ENCODE data around the gene OR12D2.

OR12D2 gene

DNA sequence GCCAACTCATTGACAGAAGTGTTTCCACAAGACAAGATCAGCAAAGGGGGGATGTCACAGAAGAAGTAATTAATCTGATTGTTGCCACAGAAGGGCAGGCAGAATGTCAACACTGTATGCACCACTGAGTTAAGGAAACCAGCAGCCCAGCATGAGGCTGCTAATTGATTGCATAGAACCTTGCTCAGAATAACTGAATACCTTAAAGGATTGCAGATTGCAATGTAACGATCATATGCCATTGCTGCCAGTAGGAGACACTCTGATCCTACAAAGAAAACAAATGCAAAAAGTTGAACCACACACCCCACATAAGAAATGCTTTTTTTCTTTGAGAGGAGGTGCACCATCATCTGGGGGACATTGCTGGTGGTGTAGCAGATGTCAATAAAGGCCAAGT lies 39.8 kb upstream of the OR12D2 start:
- Histone ChIP-seq H3K4me1 (ENCODE audit: control insufficient read depth, insufficient read depth, low read length) (no peaks in the 10 kb centered on the region), H3K36me3 (ENCODE audit: control insufficient read depth in 2 of 2, insufficient read depth in 1 of 2, low read length in 2 of 2) (no peaks in the 10 kb centered on the region), H3K4me3 (ENCODE audit: low read depth, low read length) (no peak overlapping the region), H3K27ac (ENCODE audit: extremely low read depth, low read depth, low read length) (no peak overlapping the region), H3K9me3 (ENCODE audit: control insufficient read depth, insufficient read depth, low read depth, low read length) (no peaks in the 10 kb centered on the region)
- no peak for TF ChIP-seq ZNF169 (tag by site-specific recombination; IDR thresholded peaks at IDR 0.05)
- TF ChIP-seq HOXD13 (CRISPR knock-in tag; IDR thresholded peaks at IDR 0.05; ENCODE audit: borderline replicate concordance), result no peak
- TF ChIP-seq ZNF366 (tag by site-specific recombination; conservative IDR thresholded peaks at IDR 0.05), result no peak
- TF ChIP-seq ZNF146 (tag by site-specific recombination; IDR thresholded peaks at IDR 0.05), result no peak
- no peak for TF ChIP-seq ZNF792 (tag by site-specific recombination; IDR thresholded peaks at IDR 0.05)
- no peak for TF ChIP-seq ZNF37A (tag by site-specific recombination; IDR thresholded peaks at IDR 0.05)
- no peak for TF ChIP-seq KLF8 (tag by site-specific recombination; IDR thresholded peaks at IDR 0.05)
- TF ChIP-seq ZIC2 (tag by site-specific recombination; IDR thresholded peaks at IDR 0.05), result no peak
- TF ChIP-seq, protein P1, sequence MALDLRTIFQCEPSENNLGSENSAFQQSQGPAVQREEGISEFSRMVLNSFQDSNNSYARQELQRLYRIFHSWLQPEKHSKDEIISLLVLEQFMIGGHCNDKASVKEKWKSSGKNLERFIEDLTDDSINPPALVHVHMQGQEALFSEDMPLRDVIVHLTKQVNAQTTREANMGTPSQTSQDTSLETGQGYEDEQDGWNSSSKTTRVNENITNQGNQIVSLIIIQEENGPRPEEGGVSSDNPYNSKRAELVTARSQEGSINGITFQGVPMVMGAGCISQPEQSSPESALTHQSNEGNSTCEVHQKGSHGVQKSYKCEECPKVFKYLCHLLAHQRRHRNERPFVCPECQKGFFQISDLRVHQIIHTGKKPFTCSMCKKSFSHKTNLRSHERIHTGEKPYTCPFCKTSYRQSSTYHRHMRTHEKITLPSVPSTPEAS (tag by site-specific recombination; IDR thresholded peaks at IDR 0.05), result no peak
- TF ChIP-seq GLIS2 (tag by site-specific recombination; IDR thresholded peaks at IDR 0.05), result no peak
- TF ChIP-seq, protein P2, sequence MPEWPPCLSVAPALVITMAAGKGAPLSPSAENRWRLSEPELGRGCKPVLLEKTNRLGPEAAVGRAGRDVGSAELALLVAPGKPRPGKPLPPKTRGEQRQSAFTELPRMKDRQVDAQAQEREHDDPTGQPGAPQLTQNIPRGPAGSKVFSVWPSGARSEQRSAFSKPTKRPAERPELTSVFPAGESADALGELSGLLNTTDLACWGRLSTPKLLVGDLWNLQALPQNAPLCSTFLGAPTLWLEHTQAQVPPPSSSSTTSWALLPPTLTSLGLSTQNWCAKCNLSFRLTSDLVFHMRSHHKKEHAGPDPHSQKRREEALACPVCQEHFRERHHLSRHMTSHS (tag by site-specific recombination; IDR thresholded peaks at IDR 0.05), result no peak
- no peak for TF ChIP-seq ZNF175 (tag by site-specific recombination; IDR thresholded peaks at IDR 0.05)
- TF ChIP-seq, protein P3, sequence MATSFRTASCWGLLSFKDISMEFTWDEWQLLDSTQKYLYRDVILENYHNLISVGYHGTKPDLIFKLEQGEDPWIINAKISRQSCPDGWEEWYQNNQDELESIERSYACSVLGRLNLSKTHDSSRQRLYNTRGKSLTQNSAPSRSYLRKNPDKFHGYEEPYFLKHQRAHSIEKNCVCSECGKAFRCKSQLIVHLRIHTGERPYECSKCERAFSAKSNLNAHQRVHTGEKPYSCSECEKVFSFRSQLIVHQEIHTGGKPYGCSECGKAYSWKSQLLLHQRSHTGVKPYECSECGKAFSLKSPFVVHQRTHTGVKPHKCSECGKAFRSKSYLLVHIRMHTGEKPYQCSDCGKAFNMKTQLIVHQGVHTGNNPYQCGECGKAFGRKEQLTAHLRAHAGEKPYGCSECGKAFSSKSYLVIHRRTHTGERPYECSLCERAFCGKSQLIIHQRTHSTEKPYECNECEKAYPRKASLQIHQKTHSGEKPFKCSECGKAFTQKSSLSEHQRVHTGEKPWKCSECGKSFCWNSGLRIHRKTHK (tag by site-specific recombination; IDR thresholded peaks at IDR 0.05), result no peak
- no peak for TF ChIP-seq ZNF624 (tag by site-specific recombination; IDR thresholded peaks at IDR 0.05)
- no peak for TF ChIP-seq ZEB2 (tag by site-specific recombination; IDR thresholded peaks at IDR 0.05)
- TF ChIP-seq, protein P4, sequence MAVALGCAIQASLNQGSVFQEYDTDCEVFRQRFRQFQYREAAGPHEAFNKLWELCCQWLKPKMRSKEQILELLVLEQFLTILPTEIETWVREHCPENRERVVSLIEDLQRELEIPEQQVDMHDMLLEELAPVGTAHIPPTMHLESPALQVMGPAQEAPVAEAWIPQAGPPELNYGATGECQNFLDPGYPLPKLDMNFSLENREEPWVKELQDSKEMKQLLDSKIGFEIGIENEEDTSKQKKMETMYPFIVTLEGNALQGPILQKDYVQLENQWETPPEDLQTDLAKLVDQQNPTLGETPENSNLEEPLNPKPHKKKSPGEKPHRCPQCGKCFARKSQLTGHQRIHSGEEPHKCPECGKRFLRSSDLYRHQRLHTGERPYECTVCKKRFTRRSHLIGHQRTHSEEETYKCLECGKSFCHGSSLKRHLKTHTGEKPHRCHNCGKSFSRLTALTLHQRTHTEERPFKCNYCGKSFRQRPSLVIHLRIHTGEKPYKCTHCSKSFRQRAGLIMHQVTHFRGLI (tag by site-specific recombination; IDR thresholded peaks at IDR 0.05), result no peak
- no peak for TF ChIP-seq YY2 (tag by site-specific recombination; IDR thresholded peaks at IDR 0.05)
- no peak for TF ChIP-seq TCF7L2 (IDR thresholded peaks at IDR 0.05; ENCODE audit: borderline replicate concordance, low read depth, low read length)
- ChIA-PET POLR2A (no interaction called here), CTCF (no interaction called here)

DNA sequence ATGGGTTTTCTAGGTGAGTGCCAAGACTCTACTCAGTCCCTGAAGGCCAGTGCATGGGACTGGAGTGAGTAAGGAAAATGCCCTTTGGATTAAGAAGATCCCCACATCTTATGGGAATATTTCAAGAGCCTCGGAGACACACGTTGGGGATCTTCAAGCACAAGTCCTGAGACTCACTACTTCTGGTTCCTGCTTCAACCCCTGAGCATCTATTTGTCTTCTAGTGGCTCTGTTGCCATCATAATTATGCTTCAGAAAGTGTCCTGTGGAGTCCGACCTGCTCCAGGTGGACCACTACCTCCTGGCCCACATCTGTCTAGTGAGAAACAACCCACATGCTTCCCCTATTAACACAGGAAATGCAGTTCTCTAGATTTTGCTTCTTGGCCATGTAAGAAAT lies 26.7 kb upstream of the OR12D2 start, which contains the start of gene OR5V1:
TSS of gene OR5V1 (minus strand) at position 101 of the 400 bp plus-strand sequence. CDS start 12,670 bp downstream, outside the sequence.
- H3K4me3 ChIP-seq (ENCODE audit: low read depth, low read length), result no peak within 1 kb of the TSS
- ChIA-PET POLR2A (no interaction called here), CTCF (interaction anchor here (0.9 to 1.4 kb wide), 2 partner anchors 282 to 285 kb away, joined by 3 to 4 read pairs; no protein-coding TSS in a partner anchor)

More for the DNA sequence above, 26.7 kb upstream of the OR12D2 start, which contains the start of gene OR5V1:
- H3K9me3 ChIP-seq (ENCODE audit: control insufficient read depth, insufficient read depth, low read depth, low read length), result no peaks in the 10 kb centered on the region
- H3K27ac ChIP-seq (ENCODE audit: extremely low read depth, low read depth, low read length), result no peak within 1 kb of the TSS
- no peaks in the 10 kb centered on the region for H3K4me1 ChIP-seq (ENCODE audit: control insufficient read depth, insufficient read depth, low read length)
- H3K36me3 ChIP-seq (ENCODE audit: control insufficient read depth in 2 of 2, insufficient read depth in 1 of 2, low read length in 2 of 2), result no peaks in the 10 kb centered on the region
- TF ChIP-seq, protein P1 (tag by site-specific recombination; IDR thresholded peaks at IDR 0.05), result no peak
- no peak for TF ChIP-seq SETDB1 (IDR thresholded peaks at IDR 0.05; ENCODE audit: insufficient read length, low read length)
- no peak for TF ChIP-seq KLF16 (tag by site-specific recombination; IDR thresholded peaks at IDR 0.05)
- TF ChIP-seq ZNF10 (tag by site-specific recombination; IDR thresholded peaks at IDR 0.05), result no peak
- TF ChIP-seq ZNF701 (tag by site-specific recombination; IDR thresholded peaks at IDR 0.05), result no peak
- no peak for TF ChIP-seq ZNF664 (tag by site-specific recombination; IDR thresholded peaks at IDR 0.05)
- no peak for TF ChIP-seq ZNF394 (tag by site-specific recombination; IDR thresholded peaks at IDR 0.05; ENCODE audit: borderline replicate concordance)
- no peak for TF ChIP-seq ZNF585B (tag by site-specific recombination; IDR thresholded peaks at IDR 0.05)

All from HEK293 (cell line).